Stimulated activated CD8-positive, alpha-beta memory T cell treated with anti-CD3 and anti-CD28 coated beads, Interleukin-15, amount 100 ng/mL, for 24 hours (primary cell): ENCODE data around the gene HIKESHI.
"Not testable (repeated sequence)": the region's sequence is repeated elsewhere in the genome, so short reads cannot be mapped to it uniquely, and the experiment has no call there.

ENCODE experiments used
- DNase-seq: peaks from one replicate; pipeline ENCODE4 v3.0.0-alpha.2; 2020; ENCODE audit warnings: low read depth

The HIKESHI gene

GRCh38 chr11:86292912-86293616, 9.0 kb upstream of the HIKESHI start:
- no peak for DNase-seq

- no peak for DNase-seq
Observed at GRCh38 chr11:86294026-86294425, 8.0 kb upstream of the HIKESHI start.

- no peak for DNase-seq
Observed at GRCh38 chr11:86301742-86302091, 323 bp upstream of the HIKESHI start.

DNA sequence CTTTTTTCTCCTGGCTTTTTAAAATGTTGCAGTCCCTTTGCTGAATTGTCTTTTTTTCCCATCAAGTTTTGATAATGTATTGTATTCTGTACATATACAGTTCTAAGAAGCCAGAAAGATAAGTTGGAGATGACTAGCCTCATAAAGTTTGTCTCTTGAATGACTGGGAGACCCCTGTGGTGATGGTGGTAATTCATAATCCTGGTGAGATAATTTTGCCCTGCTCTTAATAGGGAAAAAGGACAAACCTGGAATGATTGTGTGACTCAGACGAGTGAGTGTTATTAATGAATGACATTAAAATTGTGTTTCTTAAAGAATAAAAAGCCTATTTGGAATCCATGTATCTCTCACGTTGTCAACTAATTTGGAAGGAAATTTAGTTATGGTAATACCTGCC, 1.2 kb downstream of the HIKESHI start:
- no peak for DNase-seq

DNA sequence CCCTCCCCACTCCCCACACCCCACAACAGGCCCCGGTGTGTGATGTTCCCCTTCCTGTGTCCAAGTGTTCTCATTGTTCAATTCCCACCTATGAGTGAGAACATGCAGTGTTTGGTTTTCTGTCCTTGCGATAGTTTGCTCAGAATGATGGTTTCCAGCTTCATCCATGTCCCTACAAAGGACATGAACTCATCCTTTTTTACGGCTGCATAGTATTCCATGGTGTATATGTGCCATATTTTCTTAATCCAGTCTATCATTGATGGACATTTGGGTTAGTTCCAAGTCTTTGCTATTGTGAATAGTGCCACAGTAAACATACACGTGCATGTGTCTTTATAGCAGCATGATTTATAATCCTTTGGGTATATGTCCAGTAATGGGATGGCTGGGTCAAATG, 6.7 kb downstream of the HIKESHI start:
- DNase-seq: not testable (repeated sequence)

GRCh38 chr11:86313793-86314192, 11.8 kb downstream of the HIKESHI start:
- no peak for DNase-seq

- no peak for DNase-seq
Observed at GRCh38 chr11:86314636-86315035, 12.6 kb downstream of the HIKESHI start.

DNA sequence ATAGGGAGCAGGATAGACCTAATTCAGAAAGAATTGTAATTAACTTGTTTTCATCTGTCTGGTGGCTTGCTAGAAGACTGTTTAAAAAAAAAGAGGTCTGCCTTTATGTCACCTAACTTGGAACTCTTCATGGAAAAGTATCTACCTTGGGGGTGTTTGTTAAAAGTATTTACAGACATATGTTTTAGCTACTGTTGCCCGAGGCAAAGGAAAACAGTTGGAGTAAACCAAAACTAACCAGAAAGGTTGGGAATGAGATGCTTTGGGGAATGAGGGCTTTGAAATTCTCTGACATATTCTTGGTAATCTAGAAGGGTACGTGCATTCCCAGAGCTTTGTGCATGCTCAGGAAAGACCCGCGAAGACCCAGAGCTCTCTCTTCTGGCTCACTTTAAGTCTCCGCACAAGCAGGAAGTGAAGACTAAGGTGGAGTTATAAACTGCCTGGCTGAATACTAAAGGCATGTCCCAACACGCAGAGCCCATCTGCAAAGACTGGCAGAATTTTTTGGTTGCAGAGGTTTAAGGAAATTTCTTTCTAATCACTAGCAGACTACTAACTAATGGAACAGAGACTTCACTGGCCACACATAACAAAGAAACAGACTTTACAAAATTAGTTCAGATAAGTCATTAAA, 33.2 kb downstream of the HIKESHI start:
- DNase-seq: no peak

DNA sequence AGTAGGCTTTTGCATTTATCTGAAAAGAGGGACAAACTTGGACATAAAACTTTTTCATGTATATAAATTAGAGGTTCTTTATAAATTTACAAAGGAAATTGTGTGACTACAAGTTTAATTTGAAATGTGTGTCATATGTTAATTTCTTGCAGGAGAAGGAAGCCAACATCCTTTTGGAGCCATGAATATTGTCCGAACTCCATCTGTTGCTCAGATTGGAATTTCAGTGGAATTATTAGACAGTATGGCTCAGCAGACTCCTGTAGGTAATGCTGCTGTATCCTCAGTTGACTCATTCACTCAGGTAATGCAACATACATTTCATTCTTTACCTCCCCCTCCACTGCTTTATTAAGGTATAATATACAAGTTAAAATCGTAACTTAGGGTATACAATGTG, 35.2 kb downstream of the HIKESHI start:
- DNase-seq: no peak

- DNase-seq: no peak
Observed at GRCh38 chr11:86341382-86341781, 39.3 kb downstream of the HIKESHI start.

- DNase-seq: no peak
Observed at GRCh38 chr11:86346513-86346912, 44.5 kb downstream of the HIKESHI start.

- DNase-seq: no peak
Observed at GRCh38 chr11:86355256-86355655, 53.2 kb downstream of the HIKESHI start.

- DNase-seq: not testable (repeated sequence)
Observed at GRCh38 chr11:86357412-86357811, 55.4 kb downstream of the HIKESHI start.

DNA sequence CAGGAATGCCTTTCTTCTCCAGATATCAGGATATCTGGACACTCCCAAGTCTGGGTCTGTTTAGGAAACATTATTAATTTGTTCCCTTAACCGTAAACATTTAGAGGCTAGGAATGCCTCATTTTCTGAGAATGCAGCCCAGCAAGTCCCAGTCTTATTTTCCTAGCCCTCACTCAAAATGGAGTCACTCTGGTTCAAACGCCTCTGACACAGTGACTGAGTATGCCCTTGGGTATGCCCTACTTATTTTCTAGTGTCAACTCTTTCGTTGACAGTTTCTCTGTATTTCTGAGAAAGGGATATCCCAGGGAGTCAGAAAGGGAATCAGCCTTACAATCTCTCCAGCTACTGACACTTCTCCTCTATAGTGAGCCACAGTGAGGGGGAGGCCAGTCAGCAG, 56.7 kb downstream of the HIKESHI start:
- DNase-seq: no peak

DNA sequence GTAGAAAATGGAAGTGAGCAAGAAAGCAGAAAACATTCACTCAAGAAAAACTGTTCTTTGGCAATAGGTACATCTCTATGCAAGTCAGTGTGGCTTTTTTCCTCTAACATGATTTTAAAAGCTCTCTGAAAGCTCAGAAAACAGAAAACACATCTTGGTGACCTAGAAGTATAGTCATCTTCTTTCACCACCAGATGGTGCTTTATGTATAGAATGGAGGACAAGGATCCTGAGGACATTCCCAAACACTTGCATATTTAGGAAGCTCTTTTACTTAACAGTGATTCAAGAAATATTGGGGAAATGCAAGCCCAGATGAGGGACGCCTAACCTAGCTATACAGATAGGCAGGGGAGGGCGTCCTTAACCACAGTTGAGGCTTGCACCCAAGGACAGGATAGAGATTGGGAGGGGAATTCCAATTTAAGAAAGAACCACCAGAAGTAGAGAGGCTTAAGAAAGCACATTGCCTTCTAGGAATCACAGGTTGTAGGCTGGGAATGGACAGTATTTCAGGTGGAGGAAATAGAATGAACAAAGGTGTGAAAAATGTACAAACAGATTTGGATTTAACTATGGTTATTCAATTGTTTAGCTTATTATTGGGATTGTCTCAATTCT, 58.8 kb downstream of the HIKESHI start:
- DNase-seq: no peak

DNA sequence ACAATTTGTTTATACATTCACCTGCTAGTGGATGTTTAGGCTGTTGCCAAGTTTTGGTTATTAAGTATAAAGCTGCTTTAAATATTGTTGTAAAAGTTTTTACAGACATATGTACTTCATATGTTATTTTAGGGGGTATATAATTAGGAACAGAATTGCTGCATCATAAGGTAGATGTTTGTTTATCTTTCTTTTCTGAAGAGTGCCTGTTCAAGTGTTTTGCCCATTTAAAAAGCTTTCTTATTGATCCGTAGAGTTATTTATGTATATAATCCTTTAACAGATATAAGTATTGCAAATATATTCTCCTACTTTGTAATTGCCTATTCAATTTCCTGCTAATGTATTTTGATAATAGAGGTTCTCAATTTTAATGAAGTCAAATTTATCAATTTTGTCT, 61.4 kb downstream of the HIKESHI start:
- DNase-seq: no peak

DNA sequence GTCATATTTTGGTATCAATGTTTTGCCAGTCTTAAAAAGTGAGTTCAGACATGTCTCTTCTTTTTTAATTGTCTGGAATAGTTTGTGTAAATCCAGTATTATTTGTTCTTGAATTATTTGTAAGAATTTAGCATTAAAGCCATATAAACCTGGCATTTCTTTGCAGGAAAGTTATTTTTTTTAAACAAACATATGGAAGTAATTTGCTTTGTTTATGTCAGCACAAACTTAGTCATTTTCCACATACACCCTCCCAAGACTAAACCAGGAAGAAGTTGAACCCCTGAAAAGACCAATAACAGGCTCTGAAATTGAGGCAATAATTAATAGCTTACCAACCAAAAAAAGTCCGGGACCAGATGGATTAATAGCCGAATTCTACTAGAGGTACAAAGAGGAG, 63.5 kb downstream of the HIKESHI start:
- no peak for DNase-seq

- no peak for DNase-seq
Observed at GRCh38 chr11:86369668-86370067, 67.6 kb downstream of the HIKESHI start.

- no peak for DNase-seq
Observed at GRCh38 chr11:86370171-86370570, 68.1 kb downstream of the HIKESHI start.

DNA sequence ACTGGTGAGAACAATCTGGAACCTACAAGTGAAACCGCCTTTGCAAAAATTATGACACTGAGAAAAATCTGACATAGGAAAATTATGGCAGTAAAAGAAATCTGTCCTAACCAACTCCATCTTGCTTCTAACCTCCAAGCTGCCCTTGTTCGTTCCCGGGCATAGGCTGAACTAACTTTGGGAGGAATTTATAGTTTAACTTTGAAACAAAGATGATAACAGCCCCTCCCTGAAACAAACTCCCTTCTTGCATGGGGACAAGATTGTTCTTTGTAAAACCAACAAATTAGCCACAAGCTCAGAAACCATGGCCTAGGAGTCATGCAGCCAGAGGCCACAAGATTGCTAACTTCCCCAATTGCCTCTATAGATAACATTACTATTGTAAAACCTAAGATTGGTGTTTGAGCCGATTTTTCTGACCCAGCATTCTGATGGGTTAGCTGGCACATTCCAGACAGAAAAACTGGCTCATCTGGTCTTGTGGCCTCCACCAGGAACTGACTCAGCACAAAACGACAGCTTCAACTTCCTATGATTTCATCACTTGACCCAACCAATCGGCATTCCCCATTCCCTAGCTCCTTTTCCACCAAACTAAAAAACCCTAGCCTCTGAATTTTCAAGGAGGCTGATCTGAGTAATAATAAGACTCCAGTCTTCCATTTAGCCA, 69.0 kb downstream of the HIKESHI start:
- DNase-seq: no peak

DNA sequence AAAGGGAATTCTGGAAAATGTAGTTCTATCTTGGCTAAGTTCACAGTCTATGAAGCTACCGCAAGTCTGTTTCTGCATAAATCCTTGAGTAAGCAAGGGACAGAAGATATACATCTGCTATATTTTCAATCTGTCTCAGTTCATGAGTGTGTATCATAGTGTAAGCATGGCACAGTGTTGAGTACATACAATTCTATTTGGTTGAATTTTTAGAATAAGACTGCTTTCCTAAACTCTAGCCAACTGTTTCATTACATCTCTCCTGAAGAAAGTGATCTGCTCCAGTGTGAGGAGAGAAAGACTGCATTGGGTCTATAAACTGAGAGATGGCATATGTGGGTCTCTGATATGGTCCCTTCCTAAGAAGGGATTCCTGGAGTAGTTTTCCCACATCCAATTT, 70.0 kb downstream of the HIKESHI start:
- no peak for DNase-seq

DNA sequence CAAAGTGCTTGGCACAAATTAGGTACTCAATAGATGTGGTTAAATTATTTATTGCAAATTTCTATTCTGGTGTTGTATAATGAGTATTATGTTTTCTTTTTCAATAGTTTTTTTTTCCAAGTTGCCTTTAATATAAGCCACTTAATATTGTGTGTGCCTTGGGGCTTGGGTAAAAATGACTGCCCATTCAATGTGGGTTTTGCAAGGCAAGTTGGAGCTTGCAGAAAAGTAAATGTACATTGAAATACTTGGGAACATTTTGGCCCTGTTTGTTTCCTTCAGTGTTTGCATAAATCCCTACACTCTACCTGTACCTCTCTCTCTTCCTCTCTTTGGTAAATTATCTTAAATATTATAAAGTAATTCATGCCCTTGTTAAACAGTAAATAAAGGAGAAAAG, 70.5 kb downstream of the HIKESHI start:
- DNase-seq: no peak

- DNase-seq: no peak
Observed at GRCh38 chr11:86374069-86374468, 72.0 kb downstream of the HIKESHI start.
